CD4-positive, alpha-beta T cell (primary cell): ENCODE measurements around the gene NTMT2. TPM values are rescaled to one million over a fixed set of nuclear protein-coding genes. Genes with fewer than 3 reads are reported as not detected.

Experiments
- ATAC-seq: fragments of 200-7000 bp; cut with Tn5 transposase; one replicate; pipeline ENCODE4 v1.10.0; 2022; ENCODE audit warnings: mild to moderate bottlenecking; ENCODE audit not compliant: poor library complexity
- CTCF ChIA-PET: fragments of 350-600 bp; sonication (Branson Sonifier 250); formaldehyde crosslinking; loops from one replicate; lab custom pipeline; 2021; ENCODE audit warnings: antibody characterized with exemption, inconsistent platforms; lab: Charles Lee
- POLR2A ChIA-PET: fragments of 350-600 bp; sonication (Branson Sonifier 250); formaldehyde crosslinking; loops from one replicate; lab custom pipeline; 2021; ENCODE audit warnings: antibody characterized with exemption, inconsistent platforms; lab: Charles Lee
- DNase-seq, 14 experiments: peaks; one replicate each; pipeline ENCODE4 v3.0.0-alpha.2; 2013 to 2020; ENCODE audit warnings: mixed read lengths in 2 of 14
- H3K27ac ChIP-seq, 2 donors: one replicate each; pipeline versions ENCODE4 v1.5.1 to v1.7.0; 2013; ENCODE audit warnings: low read length in 2 of 2, low read depth in 1 of 2, mild to moderate bottlenecking in 1 of 2
- H3K27me3 ChIP-seq, 2 experiments: 1 replicate in 1 of 2; 2 replicates in 1 of 2; pipeline versions ENCODE4 v1.6.1 to v1.7.0; 2013; ENCODE audit warnings: low read length in 2 of 2, control low read depth in 1 of 2, mild to moderate bottlenecking in 1 of 2, moderate library complexity in 1 of 2; ENCODE audit not compliant: insufficient read depth in 2 of 2, control insufficient read depth in 1 of 2
- H3K36me3 ChIP-seq: one replicate; pipeline ENCODE4 v1.6.1; 2013; ENCODE audit warnings: low read length, control low read depth; ENCODE audit not compliant: insufficient read depth
- H3K4me1 ChIP-seq: one replicate; pipeline ENCODE4 v1.6.1; 2013; ENCODE audit warnings: low read length, control low read depth; ENCODE audit not compliant: insufficient read depth
- H3K4me3 ChIP-seq: one replicate; pipeline ENCODE4 v1.5.1; 2013; ENCODE audit warnings: mild to moderate bottlenecking, low read length, moderate library complexity
- H3K9me3 ChIP-seq, 2 experiments: 1 replicate in 1 of 2; 2 replicates in 1 of 2; pipeline versions ENCODE4 v1.6.1 to v1.7.0; 2013; ENCODE audit warnings: low read length in 2 of 2, mild to moderate bottlenecking in 2 of 2, control low read depth in 1 of 2, moderate library complexity in 1 of 2; ENCODE audit not compliant: control insufficient read depth in 1 of 2, insufficient read depth in 1 of 2
- H3K27ac Mint-ChIP-seq: one replicate; pipeline ENCODE4 v1.8.0; 2020; ENCODE audit warnings: mixed read lengths
- H3K27me3 Mint-ChIP-seq: one replicate; pipeline ENCODE4 v1.8.0; 2021; ENCODE audit warnings: mixed read lengths
- H3K36me3 Mint-ChIP-seq: one replicate; pipeline ENCODE4 v1.8.0; 2021; ENCODE audit warnings: low read depth, mixed read lengths
- H3K4me1 Mint-ChIP-seq: one replicate; pipeline ENCODE4 v1.8.0; 2021; ENCODE audit warnings: low read depth, mixed read lengths
- H3K4me3 Mint-ChIP-seq: one replicate; pipeline ENCODE4 v1.8.0; 2020; ENCODE audit warnings: mild to moderate bottlenecking, mixed read lengths
- H3K9me3 Mint-ChIP-seq: one replicate; pipeline ENCODE4 v1.8.0; 2020; ENCODE audit warnings: mixed read lengths
- intact Hi-C, 2 experiments: fragments of 100-400 bp; cut with DNase I in 1 of 2; cut with micrococcal nuclease in 1 of 2; formaldehyde crosslinking; loops; one replicate each; pipeline versions ENCODE4 v1.15.1 to v1.9.0; 2023 to 2025; cut with DNase I, micrococcal nuclease
- total RNA-seq, 174 experiments: library from RNA in 2 of 174; stranded (reverse) in 2 of 174; gene quantifications; one replicate each; pipeline ENCODE4 v1.2.3 and lab custom pipeline; 2021 to 2026
- TF ChIP-seq, protein P1 (sequence below): fragments of 200-600 bp; IDR thresholded peaks from one replicate; pipeline ENCODE4 v1.8.0; 2022; ENCODE audit warnings: antibody characterized with exemption, mild to moderate bottlenecking

NTMT2 gene
- total RNA-seq, 2 experiments from 2014 or later: not detected

DNA sequence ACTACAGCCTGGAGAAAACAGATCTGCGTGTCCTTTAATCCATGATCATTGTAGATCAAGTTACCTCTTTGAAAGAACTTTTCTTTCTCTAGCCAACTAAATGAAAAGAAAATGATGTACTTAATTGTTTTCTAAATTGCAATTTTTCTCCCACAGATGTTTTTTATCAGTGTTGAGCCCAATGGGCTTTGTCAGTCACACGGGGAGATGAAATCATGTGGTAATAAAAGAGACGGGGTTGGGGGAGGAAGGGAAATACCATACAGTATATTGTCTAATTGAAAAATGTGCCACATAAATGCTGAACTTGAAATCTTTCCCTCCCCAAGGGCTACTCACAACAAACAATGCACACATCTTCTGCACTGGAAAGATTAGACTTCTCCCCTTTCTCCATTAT is 58.4 kb downstream of the NTMT2 start:
- POLR2A ChIA-PET: no interaction called here
- Histone ChIP-seq H3K4me3 (no peak overlapping the region), H3K4me1 (no peaks in the 10 kb centered on the region), H3K27me3 (peaks cover 0 to 2% of the 10 kb centered on the region in 2 experiments), H3K9me3 (peaks cover 0 to 7% of the 10 kb centered on the region in 2 experiments), H3K27ac (no peak overlapping the region), H3K36me3 (no peaks in the 10 kb centered on the region)
- TF ChIP-seq, protein P1, sequence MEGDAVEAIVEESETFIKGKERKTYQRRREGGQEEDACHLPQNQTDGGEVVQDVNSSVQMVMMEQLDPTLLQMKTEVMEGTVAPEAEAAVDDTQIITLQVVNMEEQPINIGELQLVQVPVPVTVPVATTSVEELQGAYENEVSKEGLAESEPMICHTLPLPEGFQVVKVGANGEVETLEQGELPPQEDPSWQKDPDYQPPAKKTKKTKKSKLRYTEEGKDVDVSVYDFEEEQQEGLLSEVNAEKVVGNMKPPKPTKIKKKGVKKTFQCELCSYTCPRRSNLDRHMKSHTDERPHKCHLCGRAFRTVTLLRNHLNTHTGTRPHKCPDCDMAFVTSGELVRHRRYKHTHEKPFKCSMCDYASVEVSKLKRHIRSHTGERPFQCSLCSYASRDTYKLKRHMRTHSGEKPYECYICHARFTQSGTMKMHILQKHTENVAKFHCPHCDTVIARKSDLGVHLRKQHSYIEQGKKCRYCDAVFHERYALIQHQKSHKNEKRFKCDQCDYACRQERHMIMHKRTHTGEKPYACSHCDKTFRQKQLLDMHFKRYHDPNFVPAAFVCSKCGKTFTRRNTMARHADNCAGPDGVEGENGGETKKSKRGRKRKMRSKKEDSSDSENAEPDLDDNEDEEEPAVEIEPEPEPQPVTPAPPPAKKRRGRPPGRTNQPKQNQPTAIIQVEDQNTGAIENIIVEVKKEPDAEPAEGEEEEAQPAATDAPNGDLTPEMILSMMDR: no peak
- Mint-ChIP-seq H3K27me3 (peaks cover 28% of the 10 kb centered on the region), H3K9me3 (no peaks in the 10 kb centered on the region), H3K4me1 (no peaks in the 10 kb centered on the region), H3K27ac (no peak overlapping the region), H3K4me3 (no peak overlapping the region), H3K36me3 (no peaks in the 10 kb centered on the region)
- intact Hi-C loops: no loop called here
- DNase-seq (no peak), ATAC-seq (no peak)
- CTCF ChIA-PET: interaction anchor here (0.7 kb wide), 1 partner anchor 201 kb away, joined by 3 read pairs; no protein-coding TSS in a partner anchor

DNA sequence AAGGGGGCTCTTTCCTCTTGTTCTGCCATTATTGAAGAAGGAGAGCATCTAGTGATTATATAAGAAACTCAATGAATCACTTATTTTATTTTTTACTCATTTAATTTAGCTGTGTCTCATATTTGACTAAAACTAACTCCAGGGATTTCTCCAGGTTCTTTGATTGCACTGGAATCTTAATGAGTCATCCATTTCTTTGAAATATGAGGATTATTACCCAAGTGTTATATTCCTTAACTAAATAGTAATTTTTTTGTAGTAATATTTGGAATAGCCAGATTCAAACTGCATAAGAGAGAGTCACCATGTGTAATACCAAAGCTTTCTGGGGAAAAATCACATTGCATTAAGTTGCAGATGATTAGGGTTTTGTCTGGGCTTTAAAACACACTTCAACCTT is 59.5 kb downstream of the NTMT2 start:
- ChIA-PET CTCF (no interaction called here), POLR2A (no interaction called here)
- intact Hi-C loops: no loop called here
- H3K27ac Mint-ChIP-seq: no peak overlapping the region
- ATAC-seq: no peak
- no peak for DNase-seq
- H3K4me3 Mint-ChIP-seq: no peak overlapping the region
- Histone ChIP-seq H3K36me3 (no peaks in the 10 kb centered on the region), H3K4me1 (no peaks in the 10 kb centered on the region), H3K9me3 (peaks cover 0 to 7% of the 10 kb centered on the region in 2 experiments), H3K27ac (no peak overlapping the region), H3K27me3 (peaks cover 0 to 2% of the 10 kb centered on the region in 2 experiments), H3K4me3 (no peak overlapping the region)
- TF ChIP-seq, protein P1: no peak
- no peaks in the 10 kb centered on the region for H3K36me3 Mint-ChIP-seq
- peaks cover 24% of the 10 kb centered on the region for H3K27me3 Mint-ChIP-seq
- no peaks in the 10 kb centered on the region for H3K9me3 Mint-ChIP-seq
- no peaks in the 10 kb centered on the region for H3K4me1 Mint-ChIP-seq

DNA sequence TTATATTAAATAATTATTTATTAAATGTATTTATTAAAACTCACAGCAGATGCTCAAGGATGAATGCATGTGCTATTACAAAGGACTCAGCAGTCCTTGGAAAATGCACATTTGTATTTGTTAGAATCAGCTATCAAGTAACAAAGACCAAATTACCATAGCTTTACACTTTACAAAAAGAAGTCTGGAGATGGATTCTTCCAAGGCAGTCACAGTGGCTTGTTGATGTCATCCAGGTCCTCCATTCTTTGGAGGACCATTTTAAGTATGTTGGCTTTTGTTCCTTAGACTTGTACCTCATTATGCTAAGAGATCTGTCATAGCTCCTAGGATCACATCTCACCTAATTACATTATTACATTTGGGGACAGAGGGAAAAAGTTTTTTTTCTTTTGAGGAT is 63.4 kb downstream of the NTMT2 start:
- CTCF ChIA-PET: no interaction called here
- Mint-ChIP-seq H3K27me3 (peaks cover 38% of the 10 kb centered on the region), H3K27ac (no peak overlapping the region), H3K4me1 (no peaks in the 10 kb centered on the region), H3K9me3 (no peaks in the 10 kb centered on the region), H3K4me3 (no peak overlapping the region), H3K36me3 (no peaks in the 10 kb centered on the region)
- no peaks in the 10 kb centered on the region for H3K4me1 ChIP-seq
- ATAC-seq (no peak), DNase-seq (no peak)
- intact Hi-C loops: no loop called here
- POLR2A ChIA-PET: no interaction called here
- peaks cover 10 to 11% of the 10 kb centered on the region in 2 experiments for H3K27me3 ChIP-seq
- no peak overlapping the region for H3K27ac ChIP-seq
- H3K9me3 ChIP-seq: peaks cover 0 to 7% of the 10 kb centered on the region in 2 experiments
- TF ChIP-seq, protein P1: no peak
- H3K4me3 ChIP-seq: no peak overlapping the region
- no peaks in the 10 kb centered on the region for H3K36me3 ChIP-seq
